ENCODE data around the gene RCAN2.

GRCh38 chr6:46290421-46291274, 200.6 kb downstream of the RCAN2 start:
- TF ChIP-seq CTCF (IDR thresholded peaks at IDR 0.05 in 8 of 11, conservative IDR thresholded peaks at IDR 0.05 in 3 of 11) (no peak), POLR2A (IDR thresholded peaks at IDR 0.05) (no peak), POLR2AphosphoS5 (IDR thresholded peaks at IDR 0.05) (no peak)
